Right renal pelvis (tissue), 4 donors: ENCODE results near the gene NOC3L. TPM values are rescaled to one million over a fixed set of nuclear protein-coding genes. Genes with fewer than 3 reads are reported as not detected.
"Not testable (repeated sequence)": the region's sequence is repeated elsewhere in the genome, so short reads cannot be mapped to it uniquely, and the experiment has no call there.

Experiments
- DNase-seq, 4 donors: peaks; one replicate each; pipeline ENCODE4 v3.0.0-alpha.2; 2013; ENCODE audit warnings: low read depth in 4 of 4, low spot score in 3 of 4, missing footprints in 1 of 4
- polyA plus RNA-seq, 4 donors: library from polyadenylated mRNA; unstranded; fragments of 120-200 nt; gene quantifications; one replicate each; pipeline ENCODE4 v1.2.1, GENCODE V29; 2013; ENCODE audit not compliant: insufficient read length in 4 of 4

The NOC3L gene
- 10 to 100 TPM; 19.7 to 24.1 (median 23.4) TPM for polyA plus RNA-seq

GRCh38 chr10:94362360-94363250, at the start of gene NOC3L:
NOC3L (minus strand) TSS chr10:94362939; CDS start chr10:94362838, 101 bp downstream.
- peak; percentile 88 to 91 (median 90) for DNase-seq

GRCh38 chr10:94412449-94412848, 49.7 kb upstream of the NOC3L start:
- DNase-seq = peak; percentile 18 to 34 (median 24)

DNA sequence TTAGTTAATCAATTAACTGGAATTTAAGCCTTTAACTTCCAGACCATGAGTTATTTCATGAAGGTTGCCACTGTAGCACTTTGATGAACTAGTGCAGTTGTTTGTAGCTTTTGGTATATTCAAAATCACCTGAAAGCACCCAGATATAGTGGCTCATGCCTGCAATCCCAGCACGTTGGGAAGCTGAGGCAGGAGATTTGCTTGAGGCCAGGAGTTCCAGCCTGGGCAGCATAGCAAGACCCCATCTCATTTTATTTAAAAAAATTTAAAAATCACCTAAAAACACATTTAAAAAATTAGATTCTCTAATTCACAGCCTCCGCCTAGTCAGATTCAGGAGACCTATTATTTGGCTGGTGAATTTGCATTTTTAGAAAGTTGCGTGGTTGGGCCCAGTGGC, 48.6 kb upstream of the NOC3L start:
- DNase-seq = no peak

DNA sequence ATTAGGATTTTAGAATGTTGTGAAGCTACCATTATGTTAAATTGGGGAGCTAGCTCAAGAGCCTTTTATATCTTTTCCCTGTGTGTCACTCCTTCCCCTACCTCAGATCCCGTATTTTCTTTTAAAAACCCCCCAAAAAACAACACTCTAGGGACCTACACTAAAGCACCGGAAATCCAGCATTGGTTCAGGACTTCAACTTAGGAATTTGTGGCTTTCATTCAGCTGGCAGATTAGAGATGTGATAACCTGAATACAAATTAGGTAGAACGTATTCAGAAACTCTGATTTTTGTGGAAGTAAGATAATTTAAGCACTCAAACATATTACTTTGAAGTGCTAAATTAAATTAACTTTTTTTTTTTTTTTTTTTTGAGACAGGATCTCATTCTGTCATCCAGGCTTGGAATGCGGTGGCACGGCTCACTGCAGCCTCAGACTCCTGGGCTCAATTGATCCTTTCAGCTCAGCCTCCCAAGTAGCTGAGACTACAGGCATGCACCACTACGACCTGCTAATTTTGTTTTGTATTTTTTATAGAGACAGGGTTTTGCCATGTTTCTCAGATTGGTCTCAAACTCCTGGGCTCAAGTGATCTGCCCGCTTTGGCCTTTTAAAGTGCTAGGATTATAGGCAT, 46.4 kb upstream of the NOC3L start:
- no peak for DNase-seq

GRCh38 chr10:94407668-94408067, 44.9 kb upstream of the NOC3L start:
- DNase-seq = no peak

GRCh38 chr10:94405406-94405805, 42.7 kb upstream of the NOC3L start:
- no peak for DNase-seq

DNA sequence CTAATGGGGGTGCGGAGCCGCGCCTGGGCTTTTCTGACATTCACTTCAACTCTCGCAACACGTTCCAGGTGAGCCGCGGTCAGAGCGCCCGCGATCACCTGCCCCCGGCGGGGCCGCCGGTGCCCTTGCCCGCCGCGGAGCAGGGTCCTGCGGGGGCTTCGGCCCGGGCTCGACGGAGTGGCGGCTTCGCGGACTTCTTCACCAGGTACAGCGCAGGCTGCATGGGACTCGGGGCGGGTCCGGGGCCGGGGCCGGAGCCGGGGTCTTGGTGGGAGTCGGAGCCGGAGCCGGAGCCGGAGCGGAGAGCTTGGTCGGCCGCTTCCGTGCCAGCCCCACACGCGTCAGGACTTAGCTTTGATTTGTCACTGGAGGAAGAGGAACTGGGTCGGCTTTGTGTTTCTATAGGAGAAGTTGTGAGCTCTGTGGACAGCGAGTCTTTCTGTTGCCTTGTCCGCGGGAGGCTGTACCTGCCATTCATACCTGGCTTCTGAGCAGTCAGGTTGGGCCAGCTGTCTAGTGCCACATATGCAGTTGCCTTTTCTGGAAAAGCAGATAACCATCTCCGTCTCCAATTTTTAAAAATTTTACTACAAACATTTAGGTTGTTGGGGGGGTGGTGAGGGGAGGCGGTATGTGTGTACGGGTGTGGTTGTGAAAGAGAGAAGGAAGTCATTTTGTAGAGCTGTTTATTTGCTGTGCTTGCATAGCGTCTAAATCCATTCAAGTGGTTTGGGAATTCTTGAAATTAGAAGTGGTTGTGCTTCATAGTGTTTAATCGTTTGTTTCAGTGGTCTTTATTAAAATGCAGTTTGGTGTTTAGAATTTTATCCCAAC, 40.9 kb upstream of the NOC3L start:
- DNase-seq = peak; percentile 30 to 48 (median 41)

DNA sequence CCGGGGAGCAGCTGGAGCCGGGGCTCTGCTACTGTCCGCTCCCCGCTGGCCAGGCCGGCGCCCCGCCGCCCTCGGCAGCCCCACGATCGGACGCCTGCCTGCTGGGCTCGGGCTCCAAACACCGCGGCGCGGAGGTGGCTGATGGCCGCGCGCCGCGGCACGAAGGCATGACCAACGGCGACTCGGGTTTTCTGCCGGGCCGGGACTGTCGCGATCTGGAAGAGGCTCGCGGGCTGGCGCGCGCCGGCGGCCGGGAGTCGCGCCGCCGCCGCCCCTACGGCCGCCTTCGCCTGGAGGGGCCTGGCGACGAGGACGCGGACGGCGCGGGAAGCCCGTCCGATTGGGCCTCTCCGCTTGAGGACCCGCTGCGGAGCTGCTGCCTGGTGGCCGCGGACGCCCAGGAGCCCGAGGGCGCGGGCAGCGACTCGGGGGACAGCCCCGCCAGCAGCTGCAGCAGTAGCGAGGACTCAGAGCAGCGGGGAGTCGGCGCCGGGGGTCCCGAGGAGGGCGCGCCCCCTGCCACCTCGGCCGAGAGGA, 40.2 kb upstream of the NOC3L start:
- DNase-seq = peak in 1 of 4 donors; percentile 56

- DNase-seq = peak; percentile 89 to 92 (median 90)
These were observed 39.6 kb upstream of the NOC3L start, which contains the start of gene TBC1D12 for GRCh38 chr10:94402204-94402842. TBC1D12 (plus strand) TSS chr10:94402541; CDS start chr10:94402614, 73 bp downstream.

GRCh38 chr10:94398762-94399161, 36.0 kb upstream of the NOC3L start:
- DNase-seq = no peak

GRCh38 chr10:94397549-94398370, 35.0 kb upstream of the NOC3L start:
- DNase-seq = no peak

DNA sequence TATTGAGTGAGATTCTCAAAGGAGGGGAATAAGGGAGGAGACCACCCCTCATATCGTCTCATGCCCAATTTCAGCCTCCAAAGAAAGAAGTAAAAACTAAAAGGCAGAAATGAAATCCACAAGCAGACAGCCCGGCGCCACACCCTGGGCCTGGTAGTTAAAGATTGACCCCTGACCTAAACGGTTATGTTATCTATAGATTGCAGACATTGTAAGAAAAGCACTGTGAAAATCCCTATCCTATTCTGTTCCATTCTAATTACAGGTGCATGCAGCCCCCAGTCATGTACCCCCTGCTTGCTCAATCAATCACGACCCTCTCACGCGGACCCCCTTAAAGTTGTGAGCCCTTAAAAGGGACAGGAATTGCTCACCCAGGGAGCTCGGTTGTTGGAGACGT, 29.4 kb upstream of the NOC3L start:
- DNase-seq = not testable (repeated sequence)

DNA sequence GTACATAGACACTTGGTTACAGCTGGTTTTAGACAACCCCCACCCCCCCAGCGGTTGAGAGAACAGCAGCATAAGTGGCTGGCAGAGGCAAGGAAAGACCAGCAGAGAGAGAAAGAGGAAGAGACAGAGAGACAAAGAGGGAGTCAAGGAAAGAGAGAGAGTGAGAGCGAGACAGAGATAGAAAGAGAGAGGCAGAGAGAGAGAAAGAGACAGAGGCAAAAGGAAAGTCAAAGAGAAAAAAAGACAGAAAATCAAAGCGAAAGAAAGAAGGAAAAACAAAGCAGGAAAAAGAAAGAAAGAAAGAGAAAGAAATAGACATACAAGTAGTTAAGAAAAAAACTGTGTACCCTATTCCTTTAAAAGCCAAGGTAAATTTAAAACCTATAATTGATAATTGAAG, 23.0 kb upstream of the NOC3L start:
- not testable (repeated sequence) for DNase-seq

GRCh38 chr10:94383530-94383929, 20.8 kb upstream of the NOC3L start:
- no peak for DNase-seq

DNA sequence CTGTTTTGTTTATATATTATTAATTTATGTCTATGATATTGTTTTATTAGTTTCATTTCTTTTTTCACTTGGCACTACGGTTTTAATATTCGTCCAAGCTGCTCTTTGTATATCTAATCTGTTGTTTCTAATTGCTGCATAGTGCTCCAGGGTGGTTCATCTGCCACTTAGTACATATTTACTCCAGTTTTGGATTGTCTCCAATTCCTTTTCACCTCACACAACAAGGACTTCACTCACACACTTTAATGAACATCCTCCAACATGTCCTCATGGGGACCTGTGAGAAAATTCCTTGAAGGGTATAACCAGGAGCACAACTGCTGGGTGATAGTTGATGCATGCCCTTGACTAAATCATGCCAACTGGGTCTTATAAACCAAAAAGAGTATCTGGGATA, 14.1 kb upstream of the NOC3L start:
- DNase-seq = no peak

DNA sequence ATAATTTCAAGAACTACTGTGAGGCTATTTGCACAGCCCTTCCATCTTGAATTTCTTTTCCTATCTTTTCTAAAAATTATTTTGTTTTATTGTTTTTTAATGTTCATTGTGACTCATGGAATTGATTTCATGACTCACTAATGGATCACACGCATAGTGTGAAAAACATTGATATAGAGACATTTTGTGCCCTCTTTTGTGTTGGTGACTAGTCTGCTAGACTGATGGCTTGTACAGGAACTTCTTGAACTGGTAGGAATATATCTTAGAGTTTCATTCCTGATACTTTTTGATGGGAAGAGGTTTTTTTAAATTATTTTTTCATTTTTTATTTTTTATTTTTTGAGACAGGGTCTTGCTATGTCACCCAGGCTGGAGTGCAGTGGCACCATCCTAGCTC, 12.6 kb upstream of the NOC3L start:
- no peak for DNase-seq

- no peak for DNase-seq
These were observed 7.8 kb upstream of the NOC3L start for GRCh38 chr10:94370501-94370900.

GRCh38 chr10:94366382-94366781, 3.6 kb upstream of the NOC3L start:
- no peak for DNase-seq

GRCh38 chr10:94364482-94364881, 1.7 kb upstream of the NOC3L start:
- DNase-seq = no peak
